ENCODE data around the gene PRICKLE1.

PRICKLE1 gene

DNA sequence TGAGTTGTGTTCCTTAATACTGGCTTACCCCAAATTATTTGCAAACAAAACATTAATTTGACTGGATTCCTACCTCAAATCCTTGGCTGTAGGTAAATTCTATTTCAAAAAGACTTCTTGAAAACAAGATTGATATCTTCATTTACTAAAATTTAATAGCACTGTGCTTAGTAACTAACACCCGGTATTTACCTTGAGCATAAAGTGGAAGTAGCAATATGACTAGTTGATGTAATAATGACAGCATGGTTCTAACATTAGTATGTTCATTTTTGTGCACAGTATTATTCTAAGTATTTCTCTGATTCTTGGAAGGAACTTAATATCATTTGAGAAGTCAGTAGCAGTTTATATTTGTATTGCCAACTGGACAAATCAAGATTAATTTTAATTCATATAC, 166.8 kb downstream of the PRICKLE1 start:
- no peak overlapping the region for H3K27ac ChIP-seq

GRCh38 chr12:42421844-42422779, 167.4 kb downstream of the PRICKLE1 start:
- no peak overlapping the region for H3K27ac ChIP-seq
- TF ChIP-seq, protein P1, sequence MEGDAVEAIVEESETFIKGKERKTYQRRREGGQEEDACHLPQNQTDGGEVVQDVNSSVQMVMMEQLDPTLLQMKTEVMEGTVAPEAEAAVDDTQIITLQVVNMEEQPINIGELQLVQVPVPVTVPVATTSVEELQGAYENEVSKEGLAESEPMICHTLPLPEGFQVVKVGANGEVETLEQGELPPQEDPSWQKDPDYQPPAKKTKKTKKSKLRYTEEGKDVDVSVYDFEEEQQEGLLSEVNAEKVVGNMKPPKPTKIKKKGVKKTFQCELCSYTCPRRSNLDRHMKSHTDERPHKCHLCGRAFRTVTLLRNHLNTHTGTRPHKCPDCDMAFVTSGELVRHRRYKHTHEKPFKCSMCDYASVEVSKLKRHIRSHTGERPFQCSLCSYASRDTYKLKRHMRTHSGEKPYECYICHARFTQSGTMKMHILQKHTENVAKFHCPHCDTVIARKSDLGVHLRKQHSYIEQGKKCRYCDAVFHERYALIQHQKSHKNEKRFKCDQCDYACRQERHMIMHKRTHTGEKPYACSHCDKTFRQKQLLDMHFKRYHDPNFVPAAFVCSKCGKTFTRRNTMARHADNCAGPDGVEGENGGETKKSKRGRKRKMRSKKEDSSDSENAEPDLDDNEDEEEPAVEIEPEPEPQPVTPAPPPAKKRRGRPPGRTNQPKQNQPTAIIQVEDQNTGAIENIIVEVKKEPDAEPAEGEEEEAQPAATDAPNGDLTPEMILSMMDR (conservative IDR thresholded peaks at IDR 0.05), result no peak

More for the DNA sequence above, 166.8 kb downstream of the PRICKLE1 start:
- TF ChIP-seq, protein P1 (conservative IDR thresholded peaks at IDR 0.05), result no peak

DNA sequence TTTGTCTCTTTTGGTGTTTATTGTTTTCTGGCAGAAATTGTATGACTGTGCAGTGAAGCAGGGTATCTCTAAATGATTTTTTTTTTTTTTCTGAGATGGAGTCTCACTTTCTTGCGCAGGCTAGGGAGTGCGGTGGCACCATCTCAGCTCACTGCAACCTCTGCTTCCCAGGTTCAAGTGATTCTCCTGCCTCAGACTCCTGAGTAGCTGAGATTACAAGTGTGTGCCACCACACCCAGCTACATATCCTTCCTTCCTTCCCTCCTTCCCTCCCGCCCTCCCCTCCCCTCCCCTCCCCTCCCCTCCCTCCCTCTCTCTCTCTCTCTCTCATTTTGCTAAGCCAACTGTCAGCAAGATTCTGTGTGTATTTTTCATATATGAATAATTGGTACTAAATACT, 169.2 kb downstream of the PRICKLE1 start:
- TF ChIP-seq, protein P1 (conservative IDR thresholded peaks at IDR 0.05), result no peak
- no peak overlapping the region for H3K27ac ChIP-seq

- H3K27ac ChIP-seq, result no peak overlapping the region
- TF ChIP-seq, protein P1 (conservative IDR thresholded peaks at IDR 0.05), result no peak
These were observed 179.2 kb downstream of the PRICKLE1 start for GRCh38 chr12:42410340-42410739.

DNA sequence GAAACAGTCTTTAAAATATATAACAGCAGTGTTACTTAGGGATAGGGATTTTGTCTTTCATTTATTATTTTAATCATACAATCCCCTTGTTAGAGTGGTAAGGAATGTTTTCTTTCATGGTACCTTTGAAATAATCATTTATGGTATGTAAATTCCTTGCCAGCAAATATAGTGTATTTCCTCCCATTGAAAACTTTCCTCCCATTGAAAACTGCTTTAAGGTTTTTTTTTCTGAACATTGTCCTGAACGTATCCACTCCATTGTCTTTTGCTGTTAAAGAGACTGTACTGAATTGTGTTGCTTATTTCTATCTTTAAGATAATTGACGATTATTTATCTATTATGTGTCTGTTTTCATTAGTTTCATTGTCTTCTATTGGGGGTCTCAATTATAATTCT, 180.1 kb downstream of the PRICKLE1 start:
- TF ChIP-seq, protein P1 (conservative IDR thresholded peaks at IDR 0.05), result no peak
- no peak overlapping the region for H3K27ac ChIP-seq

- no peak overlapping the region for H3K27ac ChIP-seq
- TF ChIP-seq, protein P1 (conservative IDR thresholded peaks at IDR 0.05), result no peak
These were observed 182.2 kb downstream of the PRICKLE1 start for GRCh38 chr12:42407306-42407705.

All from VCaP (cell line).